Fibroblast of pulmonary artery (primary cell): ENCODE measurements around the gene COL5A1.

Experiments
- DNase-seq: peaks from one replicate; pipeline ENCODE4 v3.0.0-alpha.2; 2010; ENCODE audit warnings: low read depth
- H3K4me3 ChIP-seq: replicated peaks from 2 replicates; pipeline ENCODE4 v1.5.1; 2011; ENCODE audit warnings: low read depth, mild to moderate bottlenecking, control low read depth, low read length, moderate library complexity
- CTCF ChIP-seq: IDR thresholded peaks from 2 replicates; pipeline ENCODE4 v1.5.1; 2011; ENCODE audit warnings: mild to moderate bottlenecking, control low read depth, low read length, inconsistent platforms; ENCODE audit errors: missing control alignments

The COL5A1 gene

GRCh38 chr9:134847752-134848432, 206.3 kb downstream of the COL5A1 start:
- DNase-seq, result no peak
- no peak for TF ChIP-seq CTCF
- no peak overlapping the region for H3K4me3 ChIP-seq

GRCh38 chr9:134848504-134848903, 206.9 kb downstream of the COL5A1 start:
- DNase-seq, result no peak
- H3K4me3 ChIP-seq, result no peak overlapping the region
- no peak for TF ChIP-seq CTCF

GRCh38 chr9:134850611-134851010, 209.0 kb downstream of the COL5A1 start:
- TF ChIP-seq CTCF, result no peak
- DNase-seq, result no peak
- H3K4me3 ChIP-seq, result no peak overlapping the region

GRCh38 chr9:134851020-134851419, 209.4 kb downstream of the COL5A1 start:
- no peak overlapping the region for H3K4me3 ChIP-seq
- no peak for TF ChIP-seq CTCF
- DNase-seq, result no peak

GRCh38 chr9:134852906-134853654, 211.5 kb downstream of the COL5A1 start:
- DNase-seq, result no peak
- H3K4me3 ChIP-seq, result no peak overlapping the region
- TF ChIP-seq CTCF, result no peak

- DNase-seq, result no peak
- no peak for TF ChIP-seq CTCF
- H3K4me3 ChIP-seq, result no peak overlapping the region
Measured at GRCh38 chr9:134853893-134854292, 212.3 kb downstream of the COL5A1 start.

GRCh38 chr9:134854541-134854981, 213.0 kb downstream of the COL5A1 start:
- no peak overlapping the region for H3K4me3 ChIP-seq
- no peak for TF ChIP-seq CTCF
- DNase-seq, result no peak
